GM19397 (cell line): ENCODE data around the gene RPS24.

Experiments used
- ATAC-seq: cut with Tn5 transposase; IDR thresholded peaks from one replicate; pipeline ENCODE4 v1.9.1; 2021; ENCODE audit warnings: mild to moderate bottlenecking, moderate library complexity; ENCODE audit not compliant: unreplicated experiment

The RPS24 gene

DNA sequence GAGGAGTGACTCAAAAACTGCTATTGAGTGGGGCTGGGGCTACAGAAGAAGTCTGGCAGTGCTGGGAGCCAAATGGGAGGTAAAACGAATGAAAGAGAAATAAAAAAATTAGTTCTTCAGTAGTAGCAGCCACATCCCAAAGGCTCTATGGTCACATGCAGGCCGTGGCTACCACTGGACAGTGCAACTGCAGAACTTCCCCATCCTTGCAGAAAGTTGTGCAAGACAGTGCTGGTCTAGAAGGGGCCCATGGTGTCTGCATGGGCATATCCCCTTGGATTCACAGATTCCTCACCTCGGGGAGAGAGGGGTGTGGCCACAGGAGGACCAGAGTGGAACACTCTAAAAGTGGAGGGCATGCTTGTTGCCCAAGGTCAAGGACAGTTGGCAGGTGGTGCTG, 47.6 kb downstream of the RPS24 start:
- no peak for ATAC-seq

DNA sequence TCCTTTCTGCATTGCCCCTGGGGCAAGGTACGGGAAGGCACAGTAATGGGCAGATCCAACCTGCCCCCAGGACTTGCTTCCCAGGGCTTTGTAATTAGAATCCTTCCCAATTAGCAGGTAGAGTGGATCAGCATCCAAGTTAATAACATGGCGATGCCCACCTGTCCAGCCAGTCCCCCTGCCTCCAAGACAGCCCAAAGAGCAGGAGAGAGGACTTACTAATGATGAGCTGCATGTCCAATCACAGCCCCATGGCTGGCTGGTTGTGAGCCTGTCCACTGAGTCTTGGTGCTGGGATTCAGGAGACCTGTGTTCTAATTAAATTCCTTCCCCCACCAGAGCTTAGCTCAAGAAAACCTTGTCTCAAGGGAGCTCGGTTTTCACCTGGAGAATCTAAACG, 49.0 kb downstream of the RPS24 start:
- no peak for ATAC-seq
